Activated CD4-positive, alpha-beta T cell treated with anti-CD3 and anti-CD28 coated beads for 48 hours (primary cell): ENCODE results near the gene THADA.

Source experiments
- DNase-seq: peaks from one replicate; pipeline ENCODE4 v3.0.0-alpha.2; 2020

The THADA gene

GRCh38 chr2:43268066-43268953 lies 327.5 kb downstream of the THADA start:
- DNase-seq: no peak

GRCh38 chr2:43267381-43267780 lies 328.5 kb downstream of the THADA start:
- DNase-seq: no peak

GRCh38 chr2:43266711-43267111 lies 329.1 kb downstream of the THADA start:
- no peak for DNase-seq

- DNase-seq: no peak
Measured at GRCh38 chr2:43265421-43265820, 330.4 kb downstream of the THADA start.

- no peak for DNase-seq
Measured at GRCh38 chr2:43265001-43265400, 330.8 kb downstream of the THADA start.

GRCh38 chr2:43262951-43263350 lies 332.9 kb downstream of the THADA start:
- no peak for DNase-seq

DNA sequence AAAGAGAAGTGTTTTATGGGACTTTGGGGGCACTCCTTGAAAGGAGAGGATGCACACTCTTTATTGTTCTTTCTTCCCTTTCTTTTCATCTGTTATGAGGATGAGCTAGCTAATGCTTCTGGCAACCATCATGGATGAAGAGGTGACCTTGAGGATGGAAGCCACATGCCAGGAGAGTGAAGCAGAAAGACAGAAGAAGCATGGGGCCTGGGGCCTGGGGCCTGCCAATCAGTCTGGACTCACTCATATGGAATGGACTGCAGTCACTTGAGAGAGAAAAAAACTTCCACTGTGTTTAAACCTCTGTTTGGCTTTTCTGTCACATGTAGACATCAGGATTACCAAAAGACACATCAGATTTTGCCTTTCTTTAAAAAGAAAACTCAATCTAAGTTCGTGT lies 333.6 kb downstream of the THADA start:
- no peak for DNase-seq

DNA sequence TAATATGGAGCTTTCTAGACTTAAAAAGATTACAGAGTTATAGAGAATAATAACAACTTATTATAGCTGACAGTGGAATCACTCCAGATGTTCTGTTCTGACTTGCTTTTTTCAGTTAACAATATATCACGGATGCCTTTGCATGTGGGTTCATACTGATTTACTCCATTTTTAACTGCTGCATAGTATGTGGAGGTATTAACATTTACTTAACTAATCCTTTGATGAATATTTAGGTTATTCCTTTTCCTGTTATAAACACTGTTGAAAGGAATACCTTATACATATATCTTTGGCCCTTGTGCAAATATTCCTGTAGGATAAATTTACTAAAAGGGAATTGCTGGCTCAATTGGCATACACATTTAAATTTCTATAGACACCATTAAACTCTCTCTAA lies 336.3 kb downstream of the THADA start:
- no peak for DNase-seq

DNA sequence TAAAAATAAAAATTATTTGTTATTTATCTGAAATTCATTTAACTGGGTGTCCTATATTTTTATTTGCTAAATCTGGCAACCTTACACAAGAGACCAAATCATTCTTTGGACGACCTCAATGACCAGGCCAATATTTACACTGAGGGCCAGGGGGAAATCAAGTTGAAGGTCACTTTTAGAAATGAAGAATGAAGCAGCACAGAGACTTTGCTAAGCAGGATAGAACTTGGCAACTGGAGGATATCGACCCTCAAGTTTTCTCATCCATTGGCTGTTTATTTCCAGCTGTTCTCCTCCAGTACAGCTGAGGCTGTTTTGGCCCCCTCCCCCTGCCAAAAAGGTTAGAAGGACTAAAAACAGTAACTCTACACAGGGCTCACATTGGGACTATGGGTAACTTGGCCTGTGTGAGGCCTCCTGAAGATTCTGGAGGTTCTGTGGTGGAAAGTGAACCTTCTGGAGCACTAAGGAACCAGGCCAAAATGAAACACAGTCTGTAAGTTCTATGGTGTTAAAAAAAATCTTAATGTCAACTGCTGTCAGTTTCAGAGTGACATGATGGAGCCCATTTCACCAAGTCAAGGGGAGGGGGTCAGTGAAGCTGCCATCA lies 337.2 kb downstream of the THADA start:
- no peak for DNase-seq

GRCh38 chr2:43255296-43255910 lies 340.4 kb downstream of the THADA start:
- no peak for DNase-seq

DNA sequence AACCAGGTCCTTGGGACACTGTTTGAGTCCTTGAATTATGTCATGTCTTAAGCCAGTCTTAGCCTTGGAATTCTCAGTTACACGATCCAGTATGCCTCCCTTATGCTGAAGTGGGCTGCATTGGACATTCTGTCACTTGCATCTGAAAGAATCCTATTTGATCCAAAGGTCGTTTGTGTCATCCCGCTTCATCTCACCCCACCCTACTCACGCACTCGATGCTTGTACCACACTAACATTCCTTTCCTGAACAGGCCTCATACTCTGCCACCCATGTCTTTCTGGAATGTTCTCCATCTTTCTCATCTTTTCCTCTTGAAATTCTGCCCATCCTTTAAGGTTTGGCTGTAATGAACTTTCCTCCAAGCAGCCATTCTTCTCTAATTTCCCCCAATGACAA lies 341.5 kb downstream of the THADA start:
- DNase-seq: no peak

- no peak for DNase-seq
Measured at GRCh38 chr2:43251171-43251731, 344.6 kb downstream of the THADA start.

DNA sequence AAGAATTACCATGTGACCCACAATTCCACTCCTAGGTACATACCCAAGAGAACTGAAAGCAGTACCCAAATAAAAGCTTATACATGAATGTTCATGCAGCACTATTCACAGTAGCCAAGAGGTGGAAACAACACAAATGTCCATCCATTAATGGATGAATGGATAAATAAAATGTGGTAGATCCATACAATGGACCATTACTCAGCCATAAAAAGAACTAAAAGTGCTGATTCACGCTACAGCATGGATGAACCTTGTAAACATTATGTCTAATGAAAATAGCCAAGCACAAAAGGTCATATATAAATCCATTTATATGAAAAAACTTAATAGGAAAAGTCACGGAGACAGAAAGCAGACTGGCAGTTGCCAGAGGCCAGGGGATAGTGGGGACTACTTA lies 345.8 kb downstream of the THADA start:
- DNase-seq: no peak

- DNase-seq: no peak
Measured at GRCh38 chr2:43248621-43249020, 347.2 kb downstream of the THADA start.

- DNase-seq: no peak
Measured at GRCh38 chr2:43246641-43247040, 349.2 kb downstream of the THADA start.

DNA sequence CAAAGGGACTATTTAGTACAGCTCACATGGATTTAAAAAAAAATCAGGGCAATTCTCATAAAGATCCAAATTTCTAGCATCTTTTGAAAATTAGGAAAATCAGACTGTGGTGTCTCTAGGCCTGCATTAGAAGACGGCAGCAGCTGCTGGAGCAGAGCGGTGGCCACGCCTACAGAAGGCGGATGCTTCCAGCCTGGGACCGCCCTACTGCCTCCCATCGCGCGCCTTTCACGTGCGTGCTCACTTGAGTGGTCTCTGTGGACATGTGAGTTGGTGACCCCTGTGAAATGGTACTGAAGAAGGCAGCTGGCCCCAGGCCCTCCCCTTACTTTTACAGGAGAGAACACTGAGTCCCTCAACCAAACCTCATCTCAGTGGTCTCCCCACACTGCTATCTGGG lies 354.3 kb downstream of the THADA start:
- no peak for DNase-seq

DNA sequence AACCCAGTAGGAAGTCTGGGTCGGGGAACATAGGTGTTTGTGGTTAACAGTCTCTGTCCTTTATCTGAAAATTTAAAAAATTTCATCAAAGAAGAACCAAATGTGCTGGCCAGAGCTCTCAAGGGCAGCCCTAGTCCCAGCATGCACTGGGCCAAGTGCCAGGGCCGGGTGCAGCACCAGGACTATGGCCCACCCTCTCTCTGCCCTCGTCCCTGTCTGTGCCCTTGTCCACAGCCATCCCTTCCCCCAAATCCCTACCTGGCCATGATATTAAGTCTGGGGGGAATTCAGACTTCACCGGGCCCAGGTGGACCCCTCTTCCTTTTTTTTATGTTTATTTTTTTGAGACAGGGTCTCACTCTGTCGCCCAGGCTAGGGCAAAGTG lies 355.1 kb downstream of the THADA start:
- DNase-seq: no peak

DNA sequence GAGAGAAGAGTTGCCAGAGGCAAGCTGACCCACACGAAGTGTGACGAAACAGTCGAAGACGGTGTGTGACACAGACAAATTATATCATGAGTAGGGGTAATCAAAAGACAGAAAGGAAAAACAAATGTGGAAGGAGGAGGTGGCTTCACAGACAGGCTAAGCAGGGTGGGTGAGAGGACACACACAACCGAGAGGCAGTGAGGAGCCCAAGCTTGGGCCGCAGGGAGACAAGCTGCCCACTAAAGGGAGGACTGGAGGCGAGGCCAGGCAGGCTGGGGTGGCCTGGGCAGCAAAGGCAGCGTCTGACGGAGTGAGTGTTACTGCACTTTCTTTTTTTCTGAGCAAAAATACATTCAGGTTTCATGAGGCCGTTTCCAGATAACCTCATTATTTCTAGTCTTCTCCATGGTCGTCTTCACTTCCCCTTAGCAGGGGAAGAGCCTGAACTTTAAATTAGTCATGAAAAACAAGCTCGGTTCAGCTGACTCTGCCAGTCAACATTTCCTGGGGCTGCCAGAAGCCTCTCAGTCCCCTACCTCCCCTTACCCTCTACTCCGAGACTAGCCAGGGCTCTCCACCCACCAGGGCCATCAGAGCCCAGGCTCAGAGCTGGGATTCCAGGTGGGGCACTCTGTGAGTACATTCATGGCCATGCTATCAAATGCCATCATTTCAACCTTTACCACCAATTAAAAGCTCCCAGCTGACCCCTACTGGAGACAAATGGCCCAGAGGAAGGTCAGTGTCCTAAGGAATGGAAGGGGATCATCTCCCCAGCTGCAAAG lies 355.7 kb downstream of the THADA start:
- DNase-seq: no peak

DNA sequence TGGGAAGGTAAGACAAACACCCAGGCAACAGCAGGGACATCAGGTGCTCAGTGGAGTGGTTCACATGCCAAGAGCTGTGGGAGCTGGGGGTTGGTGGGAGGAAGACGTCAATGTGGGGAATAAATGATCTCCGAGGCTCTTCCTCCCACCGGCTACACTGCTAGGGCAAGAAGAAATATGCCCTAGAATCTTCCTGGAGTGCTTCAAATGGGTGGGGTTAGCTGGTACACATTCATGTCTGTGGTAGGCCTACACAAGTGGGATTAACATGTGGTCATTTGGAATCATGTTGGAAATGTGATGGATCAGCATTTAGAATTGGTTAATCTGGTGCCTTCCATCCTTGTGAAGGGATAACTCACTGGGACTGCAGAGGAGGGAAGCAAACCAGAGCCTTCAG lies 357.0 kb downstream of the THADA start:
- DNase-seq: no peak

DNA sequence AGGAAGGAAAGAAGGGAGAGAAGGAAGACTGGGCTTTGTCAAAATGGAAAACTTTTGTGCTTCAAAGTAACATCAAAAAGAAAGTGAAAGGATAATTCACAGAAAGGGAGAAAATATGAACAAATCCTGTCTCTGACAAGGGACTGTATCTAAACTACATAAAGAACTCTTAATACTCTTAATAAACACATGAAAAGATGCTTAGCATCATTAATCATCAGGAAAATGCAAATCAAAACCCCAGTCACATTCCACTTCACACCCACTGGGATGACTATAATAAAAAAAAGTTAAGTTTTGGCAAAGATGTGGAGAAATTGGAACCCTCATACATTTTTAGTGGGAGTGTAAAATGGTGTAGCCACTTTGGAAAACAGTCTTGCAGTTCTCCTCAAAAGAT lies 357.7 kb downstream of the THADA start:
- DNase-seq: no peak

GRCh38 chr2:43233218-43234212 lies 362.3 kb downstream of the THADA start:
- no peak for DNase-seq
